CD4-positive, CD25-positive, alpha-beta regulatory T cell (primary cell): ENCODE data around the gene C3orf20. TPM values are rescaled to one million over a fixed set of nuclear protein-coding genes. Genes with fewer than 3 reads are reported as not detected.
A peak's percentile ranks its signal among the peaks of the same experiment; 100 is the strongest.

Experiments used
- ATAC-seq, 2 donors: fragments of 150-1000 bp; cut with Tn5 transposase; one replicate each; pipeline ENCODE4 v1.10.0; 2021; ENCODE audit warnings: low read depth in 2 of 2, moderate number of reproducible peaks in 2 of 2, moderate library complexity in 1 of 2
- DNase-seq, 3 donors: peaks; one replicate each; pipeline versions ENCODE4 v3.0.0 to v3.0.0-alpha.2; 2012 to 2022; ENCODE audit warnings: mixed read lengths in 1 of 3
- H3K27ac ChIP-seq: one replicate; pipeline ENCODE4 v1.7.0; 2013; ENCODE audit warnings: mild to moderate bottlenecking, low read length; ENCODE audit not compliant: insufficient read depth, poor library complexity, severe bottlenecking
- H3K27me3 ChIP-seq: one replicate; pipeline ENCODE4 v1.7.0; 2013; ENCODE audit warnings: low read length; ENCODE audit not compliant: control insufficient read depth, insufficient read depth
- H3K36me3 ChIP-seq: one replicate; pipeline ENCODE4 v1.7.0; 2013; ENCODE audit warnings: mild to moderate bottlenecking, low read length, moderate library complexity; ENCODE audit not compliant: control insufficient read depth, insufficient read depth
- H3K4me1 ChIP-seq: 2 replicates; pipeline ENCODE4 v1.7.0; 2013; ENCODE audit warnings: mild to moderate bottlenecking, low read length; ENCODE audit not compliant: insufficient read depth, control insufficient read depth, poor library complexity, severe bottlenecking
- H3K4me3 ChIP-seq: one replicate; pipeline ENCODE4 v1.7.0; 2013; ENCODE audit warnings: low read depth, mild to moderate bottlenecking, low read length, moderate library complexity
- H3K9me3 ChIP-seq, 2 experiments: 1 replicate in 1 of 2; 2 replicates in 1 of 2; pipeline ENCODE4 v1.7.0; 2013; ENCODE audit warnings: low read length in 2 of 2, mild to moderate bottlenecking in 1 of 2, moderate library complexity in 1 of 2; ENCODE audit not compliant: control insufficient read depth in 2 of 2
- H3K27ac Mint-ChIP-seq, 3 donors: one replicate each; pipeline ENCODE4 v1.8.0; 2020 to 2022; ENCODE audit warnings: mild to moderate bottlenecking in 3 of 3, mixed read lengths in 3 of 3, moderate library complexity in 2 of 3
- H3K27me3 Mint-ChIP-seq: one replicate; pipeline ENCODE4 v1.8.0; 2022; ENCODE audit warnings: mild to moderate bottlenecking, mixed read lengths
- H3K36me3 Mint-ChIP-seq: one replicate; pipeline ENCODE4 v1.8.0; 2020; ENCODE audit warnings: mixed read lengths
- H3K4me1 Mint-ChIP-seq, 4 donors: one replicate each; pipeline ENCODE4 v1.8.0; 2020 to 2022; ENCODE audit warnings: mixed read lengths in 4 of 4, mild to moderate bottlenecking in 1 of 4
- H3K4me3 Mint-ChIP-seq, 4 donors: one replicate each; pipeline ENCODE4 v1.8.0; 2020 to 2022; ENCODE audit warnings: mild to moderate bottlenecking in 4 of 4, mixed read lengths in 4 of 4, moderate library complexity in 3 of 4
- H3K9me3 Mint-ChIP-seq, 7 donors: one replicate each; pipeline ENCODE4 v1.8.0; 2020 to 2022; ENCODE audit warnings: mixed read lengths in 7 of 7, mild to moderate bottlenecking in 3 of 7, moderate library complexity in 2 of 7
- polyA plus RNA-seq, 4 donors: library from polyadenylated mRNA; unstranded; fragments of 300-500 nt; fragmentation: Illumina TruSeq; gene quantifications; one replicate each; pipeline ENCODE4 v1.2.3, GENCODE V29; 2021
- total RNA-seq: library from RNA; stranded (reverse); gene quantifications from one replicate; pipeline ENCODE4 v1.2.3, GENCODE V29; 2022

C3orf20 gene
- total and polyA plus RNA-seq, 5 donors from 2014 or later = 0.37 TPM; not detected in 4

DNA sequence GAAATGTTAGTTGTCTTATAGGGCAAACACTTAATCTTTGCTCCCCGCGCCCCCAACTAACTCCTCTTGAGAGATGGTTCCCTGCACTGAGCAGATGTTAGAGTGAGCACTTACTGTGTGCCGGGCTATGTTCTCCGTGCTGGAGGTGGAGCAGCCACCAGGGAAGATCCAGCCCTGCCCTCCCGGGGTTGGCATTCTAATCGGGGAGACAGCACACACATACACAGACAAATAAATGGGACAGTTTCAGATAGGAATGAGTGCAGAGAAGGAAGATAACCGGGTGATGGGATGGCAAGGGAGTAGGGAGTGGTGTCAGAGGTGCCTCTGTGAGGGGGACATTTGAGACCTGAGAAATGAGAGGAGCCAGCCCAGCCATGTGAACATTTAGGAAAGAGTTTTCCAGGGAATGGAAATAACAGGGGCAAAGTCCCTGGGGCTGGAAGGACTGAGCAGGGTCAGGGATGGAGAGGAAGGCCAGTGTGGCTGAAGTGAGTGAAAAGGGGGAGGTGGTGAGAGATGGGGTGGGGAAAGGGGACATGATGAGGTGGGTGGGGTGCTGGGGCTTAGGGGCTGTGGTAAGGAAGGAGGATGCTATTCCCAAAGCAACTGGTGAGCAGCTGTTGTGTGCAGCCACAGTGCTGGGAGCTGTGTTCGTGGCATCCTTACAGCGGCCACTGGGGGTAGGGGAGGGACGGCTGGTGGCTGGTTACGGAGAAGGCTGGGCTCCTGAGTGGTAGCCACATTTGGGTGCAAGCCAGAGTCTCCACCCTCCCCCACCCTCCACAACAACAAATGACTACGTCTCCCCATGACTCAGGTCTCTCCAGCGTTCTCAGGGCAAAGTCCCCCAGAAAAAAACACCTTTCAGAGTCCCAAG is 128.4 kb downstream of the C3orf20 start:
- Mint-ChIP-seq H3K27me3 (peaks cover 12% of the 10 kb centered on the region), H3K27ac (peak overlapping the region in 2 of 3 donors; percentile 59 to 68), H3K9me3 (peaks cover 0 to 2% (median 0%) of the 10 kb centered on the region in 7 donors), H3K4me3 (no peak overlapping the region), H3K36me3 (no peaks in the 10 kb centered on the region), H3K4me1 (peaks cover 0 to 2% (median 0%) of the 10 kb centered on the region in 4 donors)
- Histone ChIP-seq H3K27me3 (no peaks in the 10 kb centered on the region), H3K4me1 (no peaks in the 10 kb centered on the region), H3K27ac (no peak overlapping the region), H3K4me3 (no peak overlapping the region), H3K9me3 (no peaks in the 10 kb centered on the region), H3K36me3 (no peaks in the 10 kb centered on the region)
- peak in 1 of 3 donors; percentile 5 for DNase-seq
- no peak for ATAC-seq

DNA sequence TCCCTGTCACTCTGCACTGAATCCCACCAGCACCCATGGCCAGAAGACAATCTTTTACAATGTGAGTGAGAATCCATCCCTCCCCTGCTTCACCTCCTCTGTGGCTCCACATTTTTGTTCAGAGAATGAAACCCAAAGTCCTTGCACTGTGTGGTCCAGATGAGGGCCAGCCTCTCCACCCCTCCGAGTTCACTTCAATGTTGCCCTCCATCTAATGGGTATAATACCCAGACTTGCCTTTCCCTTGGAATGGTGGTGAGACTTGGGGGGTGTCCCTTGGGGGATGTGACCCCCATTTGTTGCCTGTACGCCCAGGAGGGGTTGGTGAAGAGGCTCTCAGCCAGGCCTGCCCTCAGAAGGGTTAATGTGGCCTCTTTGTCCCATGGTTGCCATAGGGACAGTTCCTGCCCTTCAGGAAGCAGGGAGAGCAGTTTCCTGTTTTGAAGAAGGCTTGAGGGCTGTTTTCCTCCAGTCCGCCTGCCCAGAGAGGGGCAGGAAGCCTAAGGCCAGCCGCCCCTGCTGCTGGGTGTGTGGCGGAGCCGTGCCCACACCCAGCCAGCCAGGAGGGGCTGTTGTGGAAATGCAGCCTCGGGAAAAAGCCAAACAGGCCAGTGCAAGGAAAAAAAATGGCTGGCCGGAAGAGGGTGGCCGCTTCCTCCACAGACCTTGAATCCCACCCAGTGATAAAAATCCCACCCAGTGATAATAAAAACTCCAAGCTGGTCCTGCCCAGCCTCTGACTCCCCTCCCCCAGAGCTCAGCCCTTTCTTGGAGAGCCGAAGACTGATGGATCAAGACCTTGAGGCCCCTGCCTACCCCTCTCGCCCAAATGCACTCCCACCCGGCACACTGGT is 129.3 kb downstream of the C3orf20 start:
- ATAC-seq (no peak), DNase-seq (no peak)
- Mint-ChIP-seq H3K4me1 (peaks cover 0 to 2% (median 0%) of the 10 kb centered on the region in 4 donors), H3K36me3 (no peaks in the 10 kb centered on the region), H3K27ac (peak overlapping the region in 1 of 3 donors; percentile 68), H3K4me3 (no peak overlapping the region), H3K9me3 (peaks cover 0 to 2% (median 0%) of the 10 kb centered on the region in 7 donors), H3K27me3 (peaks cover 16% of the 10 kb centered on the region)
- H3K4me3 ChIP-seq = no peak overlapping the region
- H3K4me1 ChIP-seq = no peaks in the 10 kb centered on the region
- no peaks in the 10 kb centered on the region for H3K36me3 ChIP-seq
- peaks cover 2% of the 10 kb centered on the region for H3K27me3 ChIP-seq
- no peaks in the 10 kb centered on the region for H3K9me3 ChIP-seq
- H3K27ac ChIP-seq = no peak overlapping the region

GRCh38 chr3:14804835-14805780 is 130.2 kb downstream of the C3orf20 start:
- Histone ChIP-seq H3K36me3 (no peaks in the 10 kb centered on the region), H3K4me1 (no peaks in the 10 kb centered on the region), H3K27me3 (peaks cover 2% of the 10 kb centered on the region), H3K4me3 (no peak overlapping the region), H3K9me3 (no peaks in the 10 kb centered on the region), H3K27ac (no peak overlapping the region)
- Mint-ChIP-seq H3K4me1 (peaks cover 0 to 2% (median 0%) of the 10 kb centered on the region in 4 donors), H3K27me3 (peaks cover 24% of the 10 kb centered on the region), H3K36me3 (no peaks in the 10 kb centered on the region), H3K9me3 (peaks cover 0 to 2% (median 0%) of the 10 kb centered on the region in 7 donors), H3K4me3 (no peak overlapping the region), H3K27ac (no peak overlapping the region)
- ATAC-seq (no peak), DNase-seq (no peak)

DNA sequence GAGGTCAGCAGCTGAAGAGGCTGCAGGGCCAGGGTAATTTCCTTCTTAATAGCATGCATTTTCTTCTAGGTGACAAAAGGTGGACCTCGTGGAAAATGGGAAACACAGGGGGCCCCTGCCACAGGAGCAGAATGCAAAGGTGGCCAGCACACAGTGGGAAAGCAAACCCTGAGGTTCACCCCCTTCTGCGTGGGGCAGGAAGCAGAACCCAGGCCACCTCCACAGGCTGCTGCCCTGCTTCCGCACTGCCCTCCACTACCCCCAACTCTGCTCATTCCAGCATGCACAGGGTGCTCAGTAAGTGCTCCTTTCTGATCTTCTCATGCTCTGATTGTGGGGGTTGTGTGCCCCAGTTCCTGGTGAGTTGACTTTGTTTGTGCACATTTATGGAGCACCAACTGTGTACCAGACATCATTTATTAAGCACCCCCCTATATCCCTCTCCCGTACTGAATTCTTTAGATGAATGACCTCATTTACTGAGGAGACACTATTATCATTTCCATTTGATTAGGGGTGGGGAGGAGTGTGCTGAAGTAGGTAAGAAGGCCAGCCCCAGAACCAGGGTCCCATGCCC is 131.1 kb downstream of the C3orf20 start:
- Histone ChIP-seq H3K4me3 (no peak overlapping the region), H3K4me1 (no peaks in the 10 kb centered on the region), H3K9me3 (no peaks in the 10 kb centered on the region), H3K27me3 (peaks cover 2% of the 10 kb centered on the region), H3K27ac (no peak overlapping the region), H3K36me3 (no peaks in the 10 kb centered on the region)
- Mint-ChIP-seq H3K27ac (no peak overlapping the region), H3K9me3 (peaks cover 0 to 2% (median 0%) of the 10 kb centered on the region in 7 donors), H3K36me3 (no peaks in the 10 kb centered on the region), H3K27me3 (peaks cover 25% of the 10 kb centered on the region), H3K4me1 (peaks cover 0 to 3% (median 0%) of the 10 kb centered on the region in 4 donors), H3K4me3 (no peak overlapping the region)
- ATAC-seq = no peak
- no peak for DNase-seq

- no peak overlapping the region for H3K27ac ChIP-seq
- Mint-ChIP-seq H3K4me1 (peaks cover 0 to 5% (median 0%) of the 10 kb centered on the region in 4 donors), H3K9me3 (peaks cover 0 to 2% (median 0%) of the 10 kb centered on the region in 7 donors), H3K4me3 (no peak overlapping the region), H3K36me3 (no peaks in the 10 kb centered on the region), H3K27ac (no peak overlapping the region), H3K27me3 (peaks cover 32% of the 10 kb centered on the region)
- H3K9me3 ChIP-seq = no peaks in the 10 kb centered on the region
- DNase-seq = peak in 1 of 3 donors; percentile 17
- H3K36me3 ChIP-seq = no peaks in the 10 kb centered on the region
- no peaks in the 10 kb centered on the region for H3K4me1 ChIP-seq
- no peak overlapping the region for H3K4me3 ChIP-seq
- no peak for ATAC-seq
- peaks cover 5% of the 10 kb centered on the region for H3K27me3 ChIP-seq
Measured at GRCh38 chr3:14806641-14807263, 131.8 kb downstream of the C3orf20 start.

GRCh38 chr3:14808025-14808424 is 133.1 kb downstream of the C3orf20 start:
- DNase-seq (no peak), ATAC-seq (no peak)
- no peaks in the 10 kb centered on the region for H3K36me3 ChIP-seq
- H3K9me3 ChIP-seq = no peaks in the 10 kb centered on the region
- H3K27ac ChIP-seq = no peak overlapping the region
- Mint-ChIP-seq H3K27me3 (peaks cover 44% of the 10 kb centered on the region), H3K9me3 (peaks cover 0 to 2% (median 0%) of the 10 kb centered on the region in 7 donors), H3K4me1 (peaks cover 0 to 5% (median 2%) of the 10 kb centered on the region in 4 donors), H3K4me3 (no peak overlapping the region), H3K36me3 (no peaks in the 10 kb centered on the region), H3K27ac (no peak overlapping the region)
- no peaks in the 10 kb centered on the region for H3K4me1 ChIP-seq
- H3K4me3 ChIP-seq = no peak overlapping the region
- H3K27me3 ChIP-seq = peaks cover 14% of the 10 kb centered on the region
